Neutrophil (primary cell): ENCODE data around the gene TNNC1.
A peak's percentile ranks its signal among the peaks of the same experiment; 100 is the strongest.

Experiments used
- H3K27ac ChIP-seq: fragments of 200-600 bp; sonication (generic); 2 replicates; pipeline ENCODE4 v1.5.1; 2016; ENCODE audit warnings: mild to moderate bottlenecking, moderate library complexity
- H3K27me3 ChIP-seq: fragments of 200-600 bp; sonication (generic); 2 replicates; pipeline ENCODE4 v1.6.0; 2016; ENCODE audit warnings: mild to moderate bottlenecking
- H3K36me3 ChIP-seq: fragments of 200-600 bp; sonication (generic); 2 replicates; pipeline ENCODE4 v1.5.1; 2017
- H3K4me1 ChIP-seq, 2 experiments: fragments of 200-600 bp in 1 of 2; sonication (generic) in 1 of 2; 1 replicate in 1 of 2; 2 replicates in 1 of 2; pipeline versions ENCODE4 v1.5.1 to v1.6.1; 2013 to 2016; ENCODE audit warnings: low read depth in 1 of 2, low read length in 1 of 2, mild to moderate bottlenecking in 1 of 2, moderate library complexity in 1 of 2; ENCODE audit not compliant: control insufficient read depth in 1 of 2, insufficient read depth in 1 of 2
- H3K4me3 ChIP-seq, 2 experiments: fragments of 200-600 bp in 1 of 2; sonication (generic) in 1 of 2; 1 replicate in 1 of 2; 2 replicates in 1 of 2; pipeline ENCODE4 v1.5.1; 2013 to 2016; ENCODE audit warnings: low read depth in 1 of 2, low read length in 1 of 2, mild to moderate bottlenecking in 1 of 2, moderate library complexity in 1 of 2
- H3K9me3 ChIP-seq: fragments of 200-600 bp; sonication (generic); 2 replicates; pipeline ENCODE4 v1.5.1; 2016
- CTCF ChIP-seq: fragments of 200-600 bp; sonication (generic); IDR thresholded peaks from 2 replicates; pipeline ENCODE4 v1.5.1; 2016; ENCODE audit warnings: antibody characterized with exemption

Gene TNNC1

GRCh38 chr3:52453496-52454249, at the start of gene TNNC1:
Gene TNNC1 (minus strand): TSS chr3:52454041. CDS start chr3:52454015, 26 bp downstream.
- Histone ChIP-seq H3K27ac (peak within 1 kb of the TSS; percentile 82), H3K36me3 (peaks cover 4% of the 10 kb centered on the region), H3K4me1 (peaks cover 28 to 36% of the 10 kb centered on the region in 2 experiments), H3K27me3 (no peaks in the 10 kb centered on the region), H3K4me3 (peak within 1 kb of the TSS; percentile 87 to 88), H3K9me3 (no peaks in the 10 kb centered on the region)
- TF ChIP-seq CTCF: no peak

GRCh38 chr3:52502808-52503350, 49.0 kb upstream of the TNNC1 start:
- Histone ChIP-seq H3K9me3 (no peaks in the 10 kb centered on the region), H3K4me1 (peaks cover 15 to 16% of the 10 kb centered on the region in 2 experiments), H3K36me3 (no peaks in the 10 kb centered on the region), H3K27me3 (peaks cover 48% of the 10 kb centered on the region), H3K27ac (no peak overlapping the region), H3K4me3 (no peak overlapping the region)
- no peak for TF ChIP-seq CTCF

- H3K9me3 ChIP-seq: no peaks in the 10 kb centered on the region
- no peak for TF ChIP-seq CTCF
- peaks cover 57% of the 10 kb centered on the region for H3K27me3 ChIP-seq
- H3K4me1 ChIP-seq: peaks cover 22% of the 10 kb centered on the region in 2 experiments
- H3K4me3 ChIP-seq: no peak overlapping the region
- H3K27ac ChIP-seq: no peak overlapping the region
- H3K36me3 ChIP-seq: no peaks in the 10 kb centered on the region
Measured at GRCh38 chr3:52502001-52502400, 48.2 kb upstream of the TNNC1 start.

- no peaks in the 10 kb centered on the region for H3K36me3 ChIP-seq
- H3K27me3 ChIP-seq: peaks cover 66% of the 10 kb centered on the region
- TF ChIP-seq CTCF: no peak
- H3K9me3 ChIP-seq: no peaks in the 10 kb centered on the region
- no peak overlapping the region for H3K4me3 ChIP-seq
- no peak overlapping the region for H3K27ac ChIP-seq
- peaks cover 22% of the 10 kb centered on the region in 2 experiments for H3K4me1 ChIP-seq
Measured at GRCh38 chr3:52501046-52501445, 47.2 kb upstream of the TNNC1 start.

- H3K4me3 ChIP-seq: peak overlapping the region; percentile 21 to 37
- peaks cover 3% of the 10 kb centered on the region for H3K36me3 ChIP-seq
- H3K4me1 ChIP-seq: peaks cover 22 to 29% of the 10 kb centered on the region in 2 experiments
- H3K27me3 ChIP-seq: peaks cover 77% of the 10 kb centered on the region
- H3K9me3 ChIP-seq: no peaks in the 10 kb centered on the region
- H3K27ac ChIP-seq: peak overlapping the region; percentile 79
- no peak for TF ChIP-seq CTCF
Measured at GRCh38 chr3:52498137-52499054, 44.6 kb upstream of the TNNC1 start.
